SK-N-SH treated with all-trans-retinoic acid at 6 μM for 48 hours (cell line): ENCODE results near the gene DYNLT3.

ENCODE experiments used
- ATAC-seq: fragments of 200-7000 bp; cut with Tn5 transposase; 3 replicates; pipeline ENCODE4 v1.9.1; 2020; ENCODE audit warnings: mild to moderate bottlenecking, moderate library complexity
- ARNTL ChIP-seq: fragments of 450-650 bp; formaldehyde crosslinking; IDR thresholded peaks from 2 replicates; pipeline ENCODE4 v1.5.0; 2020; ENCODE audit warnings: low read depth, mild to moderate bottlenecking, moderate library complexity, borderline replicate concordance
- BACH2 ChIP-seq: fragments of 250-450 bp; sonication (Bioruptor Pico); IDR thresholded peaks from 2 replicates; pipeline ENCODE4 v1.9.0; 2021; ENCODE audit warnings: mild to moderate bottlenecking, borderline replicate concordance
- CREB5 ChIP-seq: fragments of 250-450 bp; sonication (Bioruptor Pico); IDR thresholded peaks from 2 replicates; pipeline ENCODE4 v1.5.1; 2020; ENCODE audit warnings: low read depth, mild to moderate bottlenecking, moderate library complexity
- CSDC2 ChIP-seq: fragments of 250-450 bp; sonication (Bioruptor Pico); IDR thresholded peaks from 2 replicates; pipeline ENCODE4 v1.5.0; 2020; ENCODE audit warnings: mild to moderate bottlenecking, moderate library complexity
- CSRNP3 ChIP-seq: fragments of 250-450 bp; sonication (Bioruptor Pico); IDR thresholded peaks from 2 replicates; pipeline ENCODE4 v1.5.1; 2021; ENCODE audit warnings: mild to moderate bottlenecking, moderate library complexity
- ESRRG ChIP-seq: fragments of 250-450 bp; sonication (Bioruptor Pico); IDR thresholded peaks from 2 replicates; pipeline ENCODE4 v1.6.1; 2021; ENCODE audit warnings: mild to moderate bottlenecking
- GLIS3 ChIP-seq: fragments of 250-450 bp; sonication (Bioruptor Pico); IDR thresholded peaks from 2 replicates; pipeline ENCODE4 v1.5.0; 2020; ENCODE audit warnings: mild to moderate bottlenecking, moderate library complexity
- ISL1 ChIP-seq: fragments of 250-450 bp; sonication (Bioruptor Pico); IDR thresholded peaks from 2 replicates; pipeline ENCODE4 v2.1.2; 2022; ENCODE audit warnings: mild to moderate bottlenecking, moderate library complexity
- OSR1 ChIP-seq: fragments of 250-450 bp; sonication (Bioruptor Pico); IDR thresholded peaks from 2 replicates; pipeline ENCODE4 v1.8.0; 2022; ENCODE audit warnings: moderate library complexity, mild to moderate bottlenecking, inconsistent platforms
- PATZ1 ChIP-seq: fragments of 250-450 bp; sonication (Bioruptor Pico); IDR thresholded peaks from 2 replicates; pipeline ENCODE4 v1.8.0; 2020; ENCODE audit warnings: mild to moderate bottlenecking, moderate library complexity, borderline replicate concordance
- POU6F1 ChIP-seq: fragments of 250-450 bp; sonication (Bioruptor Pico); IDR thresholded peaks from 2 replicates; pipeline ENCODE4 v1.8.0; 2021; ENCODE audit warnings: low read depth, mild to moderate bottlenecking, moderate library complexity, borderline replicate concordance
- PPARA ChIP-seq: fragments of 250-450 bp; sonication (Bioruptor Pico); IDR thresholded peaks from 2 replicates; pipeline ENCODE4 v1.5.0; 2020; ENCODE audit warnings: mild to moderate bottlenecking, borderline replicate concordance
- RARB ChIP-seq: fragments of 250-450 bp; sonication (Bioruptor Pico); IDR thresholded peaks from 2 replicates; pipeline ENCODE4 v1.8.0; 2021; ENCODE audit warnings: mild to moderate bottlenecking, moderate library complexity
- TCF4 ChIP-seq: fragments of 250-450 bp; sonication (Bioruptor Pico); IDR thresholded peaks from 2 replicates; pipeline ENCODE4 v1.8.0; 2021; ENCODE audit warnings: mild to moderate bottlenecking, moderate library complexity, borderline replicate concordance
- TOX ChIP-seq: fragments of 250-450 bp; sonication (Bioruptor Pico); IDR thresholded peaks from 2 replicates; pipeline ENCODE4 v1.8.0; 2021; ENCODE audit warnings: mild to moderate bottlenecking, moderate library complexity, borderline replicate concordance
- TSHZ2 ChIP-seq: fragments of 250-450 bp; sonication (Bioruptor Pico); IDR thresholded peaks from 2 replicates; pipeline ENCODE4 v1.5.0; 2020; ENCODE audit warnings: mild to moderate bottlenecking, moderate library complexity
- ZC3H10 ChIP-seq: fragments of 250-450 bp; sonication (Bioruptor Pico); IDR thresholded peaks from 2 replicates; pipeline ENCODE4 v1.5.1; 2021; ENCODE audit warnings: mild to moderate bottlenecking, moderate library complexity
- ZFP3 ChIP-seq: fragments of 250-450 bp; sonication (Bioruptor Pico); IDR thresholded peaks from 2 replicates; pipeline ENCODE4 v1.5.0; 2020; ENCODE audit warnings: mild to moderate bottlenecking, moderate library complexity
- ZFP30 ChIP-seq: fragments of 450-650 bp; formaldehyde crosslinking; IDR thresholded peaks from 2 replicates; pipeline ENCODE4 v1.5.0; 2022; ENCODE audit warnings: mild to moderate bottlenecking, moderate library complexity
- ZNF565 ChIP-seq: fragments of 450-650 bp; formaldehyde crosslinking; conservative IDR thresholded peaks from 2 replicates; pipeline ENCODE4 v1.5.0; 2020; ENCODE audit warnings: low read depth, mild to moderate bottlenecking, moderate library complexity
- ZNF70 ChIP-seq: fragments of 450-650 bp; formaldehyde crosslinking; IDR thresholded peaks from 2 replicates; pipeline ENCODE4 v1.5.0; 2020; ENCODE audit warnings: mild to moderate bottlenecking, moderate library complexity
- ZNF8 ChIP-seq: fragments of 450-650 bp; formaldehyde crosslinking; IDR thresholded peaks from 2 replicates; pipeline ENCODE4 v1.5.0; 2020; ENCODE audit warnings: mild to moderate bottlenecking, moderate library complexity

The DYNLT3 gene

GRCh38 chrX:37812110-37812509, 35.3 kb downstream of the DYNLT3 start:
- ATAC-seq = no peak
- TF ChIP-seq ZFP30 (no peak), ZNF70 (CRISPR knock-in tag) (no peak), CSDC2 (CRISPR knock-in tag) (no peak), GLIS3 (no peak), TCF4 (CRISPR knock-in tag) (no peak), POU6F1 (CRISPR knock-in tag) (no peak), TSHZ2 (no peak), CSRNP3 (CRISPR knock-in tag) (no peak), CREB5 (CRISPR knock-in tag) (no peak), PATZ1 (no peak), ZFP3 (CRISPR knock-in tag) (no peak), PPARA (CRISPR knock-in tag) (no peak), ZNF8 (no peak), ISL1 (CRISPR knock-in tag) (no peak), ZNF565 (CRISPR knock-in tag) (no peak), BACH2 (CRISPR knock-in tag) (no peak), ZC3H10 (CRISPR knock-in tag) (no peak), TOX (CRISPR knock-in tag) (no peak), RARB (no peak), ARNTL (CRISPR knock-in tag) (no peak)

GRCh38 chrX:37809970-37810369, 37.4 kb downstream of the DYNLT3 start:
- no peak for TF ChIP-seq PATZ1
- TF ChIP-seq CSRNP3 (CRISPR knock-in tag) = no peak
- TF ChIP-seq OSR1 (CRISPR knock-in tag) = no peak
- TF ChIP-seq TCF4 (CRISPR knock-in tag) = no peak
- no peak for TF ChIP-seq TSHZ2
- no peak for TF ChIP-seq RARB
- no peak for TF ChIP-seq ZFP30
- TF ChIP-seq ZFP3 (CRISPR knock-in tag) = no peak
- TF ChIP-seq GLIS3 = no peak
- TF ChIP-seq ARNTL (CRISPR knock-in tag) = no peak
- TF ChIP-seq TOX (CRISPR knock-in tag) = no peak
- no peak for TF ChIP-seq PPARA (CRISPR knock-in tag)
- no peak for TF ChIP-seq ESRRG (CRISPR knock-in tag)
- no peak for TF ChIP-seq CREB5 (CRISPR knock-in tag)
- no peak for TF ChIP-seq ISL1 (CRISPR knock-in tag)
- no peak for TF ChIP-seq CSDC2 (CRISPR knock-in tag)
- ATAC-seq = no peak
